ENCODE measurements around the gene SNX12. TPM values are rescaled to one million over a fixed set of nuclear protein-coding genes. Genes with fewer than 3 reads are reported as not detected.

The SNX12 gene
- polyA plus RNA-seq, 1 donor from 2014 or later, result 71.2 TPM

DNA sequence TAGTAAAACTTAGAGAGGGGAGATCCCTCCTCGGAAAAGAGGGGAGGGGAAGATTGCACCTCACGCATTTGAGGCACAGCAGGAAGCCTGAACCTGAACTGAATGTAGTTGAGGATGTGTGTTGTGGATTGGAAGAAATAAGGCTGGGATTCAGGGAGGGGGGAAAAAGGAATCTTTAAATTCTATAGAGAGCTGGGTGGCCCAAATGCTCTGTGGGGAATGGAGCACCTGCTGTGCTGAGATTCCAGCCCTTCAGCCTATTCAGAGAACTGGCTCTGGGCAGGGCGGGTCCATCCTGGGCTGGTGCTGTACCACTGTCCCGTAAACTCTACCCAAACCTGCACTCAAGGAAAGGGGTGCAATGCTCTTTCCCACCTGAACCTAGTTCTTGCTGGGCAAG is 31.6 kb upstream of the SNX12 start:
- no peaks in the 10 kb centered on the region for H3K79me2 ChIP-seq (replicated peaks; ENCODE audit: insufficient read depth, low read length)
- H3K4me2 ChIP-seq (ENCODE audit: low read length), result no peak overlapping the region
- no peak overlapping the region for H3K27ac ChIP-seq (ENCODE audit: low read length)
- H3K9me2 ChIP-seq (ENCODE audit: insufficient read depth, low read length), result no peaks in the 10 kb centered on the region
- H4K20me1 ChIP-seq (ENCODE audit: insufficient read depth), result no peaks in the 10 kb centered on the region
- H2AFZ ChIP-seq (ENCODE audit: low read depth, low read length), result no peak overlapping the region
- TF ChIP-seq, protein P1, sequence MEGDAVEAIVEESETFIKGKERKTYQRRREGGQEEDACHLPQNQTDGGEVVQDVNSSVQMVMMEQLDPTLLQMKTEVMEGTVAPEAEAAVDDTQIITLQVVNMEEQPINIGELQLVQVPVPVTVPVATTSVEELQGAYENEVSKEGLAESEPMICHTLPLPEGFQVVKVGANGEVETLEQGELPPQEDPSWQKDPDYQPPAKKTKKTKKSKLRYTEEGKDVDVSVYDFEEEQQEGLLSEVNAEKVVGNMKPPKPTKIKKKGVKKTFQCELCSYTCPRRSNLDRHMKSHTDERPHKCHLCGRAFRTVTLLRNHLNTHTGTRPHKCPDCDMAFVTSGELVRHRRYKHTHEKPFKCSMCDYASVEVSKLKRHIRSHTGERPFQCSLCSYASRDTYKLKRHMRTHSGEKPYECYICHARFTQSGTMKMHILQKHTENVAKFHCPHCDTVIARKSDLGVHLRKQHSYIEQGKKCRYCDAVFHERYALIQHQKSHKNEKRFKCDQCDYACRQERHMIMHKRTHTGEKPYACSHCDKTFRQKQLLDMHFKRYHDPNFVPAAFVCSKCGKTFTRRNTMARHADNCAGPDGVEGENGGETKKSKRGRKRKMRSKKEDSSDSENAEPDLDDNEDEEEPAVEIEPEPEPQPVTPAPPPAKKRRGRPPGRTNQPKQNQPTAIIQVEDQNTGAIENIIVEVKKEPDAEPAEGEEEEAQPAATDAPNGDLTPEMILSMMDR (IDR thresholded peaks at IDR 0.05; ENCODE audit: poor library complexity, severe bottlenecking), result no peak
- TF ChIP-seq EZH2 (IDR thresholded peaks at IDR 0.05; ENCODE audit: borderline replicate concordance, insufficient read depth, low read length, poor library complexity, severe bottlenecking) (no peak), TAF1 (IDR thresholded peaks at IDR 0.05; ENCODE audit: low read depth) (no peak), RAD21 (conservative IDR thresholded peaks at IDR 0.05) (no peak), EP300 (conservative IDR thresholded peaks at IDR 0.05; ENCODE audit: poor library complexity, severe bottlenecking) (no peak), POLR2AphosphoS5 (IDR thresholded peaks at IDR 0.05) (no peak), SMC3 (conservative IDR thresholded peaks at IDR 0.05; ENCODE audit: poor library complexity) (no peak), MXI1 (conservative IDR thresholded peaks at IDR 0.05; ENCODE audit: poor library complexity, severe bottlenecking) (no peak), REST (IDR thresholded peaks at IDR 0.05; ENCODE audit: borderline replicate concordance) (no peak)
- no peak overlapping the region for H3K4me3 ChIP-seq (ENCODE audit: low read length)
- H3K36me3 ChIP-seq (ENCODE audit: insufficient read depth, low read length), result no peaks in the 10 kb centered on the region
- peaks cover 7% of the 10 kb centered on the region for H3K27me3 ChIP-seq (ENCODE audit: insufficient read depth, low read depth, low read length)
- no peaks in the 10 kb centered on the region for H3F3A ChIP-seq (ENCODE audit: insufficient read depth, low read length, poor library complexity, severe bottlenecking)
- no peaks in the 10 kb centered on the region for H3K9me3 ChIP-seq (ENCODE audit: low read length)
- H3K9ac ChIP-seq (ENCODE audit: low read length), result no peak overlapping the region

DNA sequence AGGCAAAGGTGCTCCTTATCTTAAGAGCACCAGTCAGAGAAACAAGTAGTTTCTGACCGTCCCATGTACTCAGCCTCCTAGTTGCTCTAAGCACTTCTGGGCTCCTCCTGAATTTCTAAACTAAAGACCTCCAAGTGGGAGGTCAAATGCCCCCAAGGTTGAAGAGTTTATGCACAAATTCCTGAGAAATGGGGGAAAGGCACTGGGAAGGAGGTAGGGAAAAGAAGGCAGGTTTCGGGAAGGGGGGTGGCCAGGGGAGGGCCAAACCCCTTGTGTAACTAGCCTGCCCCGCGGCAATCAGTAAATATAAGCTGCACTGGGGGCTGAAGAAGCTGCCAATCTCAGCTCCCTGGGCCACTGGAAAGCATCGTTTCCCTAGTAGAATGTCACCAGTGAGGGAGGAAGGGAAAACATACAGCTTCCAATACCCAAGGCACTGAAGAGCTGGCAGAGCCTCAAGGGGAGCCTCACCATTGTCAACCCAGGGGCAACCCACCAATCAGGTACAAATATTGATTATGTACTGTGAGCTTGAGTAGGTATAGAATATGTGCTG is 30.9 kb upstream of the SNX12 start:
- TF ChIP-seq TAF1 (IDR thresholded peaks at IDR 0.05; ENCODE audit: low read depth) (no peak), RAD21 (conservative IDR thresholded peaks at IDR 0.05) (no peak), SMC3 (conservative IDR thresholded peaks at IDR 0.05; ENCODE audit: poor library complexity) (no peak), EP300 (conservative IDR thresholded peaks at IDR 0.05; ENCODE audit: poor library complexity, severe bottlenecking) (no peak)
- TF ChIP-seq, protein P1 (IDR thresholded peaks at IDR 0.05; ENCODE audit: poor library complexity, severe bottlenecking), result no peak
- no peaks in the 10 kb centered on the region for H4K20me1 ChIP-seq (ENCODE audit: insufficient read depth)
- no peaks in the 10 kb centered on the region for H3F3A ChIP-seq (ENCODE audit: insufficient read depth, low read length, poor library complexity, severe bottlenecking)
- no peaks in the 10 kb centered on the region for H3K9me2 ChIP-seq (ENCODE audit: insufficient read depth, low read length)
- H3K36me3 ChIP-seq (ENCODE audit: insufficient read depth, low read length), result no peaks in the 10 kb centered on the region
- no peak overlapping the region for H3K4me3 ChIP-seq (ENCODE audit: low read length)
- peaks cover 7% of the 10 kb centered on the region for H3K27me3 ChIP-seq (ENCODE audit: insufficient read depth, low read depth, low read length)
- no peak overlapping the region for H3K9ac ChIP-seq (ENCODE audit: low read length)
- no peaks in the 10 kb centered on the region for H3K9me3 ChIP-seq (ENCODE audit: low read length)
- no peaks in the 10 kb centered on the region for H3K79me2 ChIP-seq (replicated peaks; ENCODE audit: insufficient read depth, low read length)
- no peak overlapping the region for H2AFZ ChIP-seq (ENCODE audit: low read depth, low read length)
- H3K4me2 ChIP-seq (ENCODE audit: low read length), result no peak overlapping the region
- no peak overlapping the region for H3K27ac ChIP-seq (ENCODE audit: low read length)
